GM23338 (cell line): ENCODE measurements around the gene CES1. TPM values are rescaled to one million over a fixed set of nuclear protein-coding genes. Genes with fewer than 3 reads are reported as not detected.

Experiments
- ATAC-seq: fragments of 200-7000 bp; cut with Tn5 transposase; 3 replicates; pipeline ENCODE4 v1.9.1; 2020
- DNase-seq: peaks from one replicate; pipeline ENCODE4 v3.0.0-alpha.2; 2015; ENCODE audit warnings: low spot score
- H2AFZ ChIP-seq: fragments of 200-600 bp; sonication (generic); 2 replicates; pipeline ENCODE4 v1.8.0; 2016; ENCODE audit warnings: antibody characterized with exemption, mild to moderate bottlenecking, moderate library complexity
- H3F3A ChIP-seq: fragments of 200-600 bp; sonication (generic); replicated peaks from 2 replicates; pipeline ENCODE4 v1.8.0; 2017; ENCODE audit warnings: antibody characterized with exemption, mixed run types, low read depth
- H3K27ac ChIP-seq: fragments of 200-600 bp; sonication (generic); 2 replicates; pipeline ENCODE4 v1.6.1; 2016; ENCODE audit warnings: low read depth
- H3K27me3 ChIP-seq: fragments of 200-600 bp; sonication (generic); 2 replicates; pipeline ENCODE4 v1.8.0; 2016; ENCODE audit warnings: mild to moderate bottlenecking, mixed run types, moderate library complexity; ENCODE audit not compliant: insufficient read depth
- H3K36me3 ChIP-seq: fragments of 200-600 bp; sonication (generic); 2 replicates; pipeline ENCODE4 v1.8.0; 2016; ENCODE audit warnings: mild to moderate bottlenecking; ENCODE audit not compliant: insufficient read depth
- H3K4me1 ChIP-seq: fragments of 200-600 bp; sonication (generic); 2 replicates; pipeline ENCODE4 v1.8.0; 2016; ENCODE audit warnings: mild to moderate bottlenecking, moderate library complexity; ENCODE audit not compliant: insufficient read depth
- H3K4me2 ChIP-seq: fragments of 200-600 bp; sonication (generic); 2 replicates; pipeline ENCODE4 v1.7.1; 2017; ENCODE audit warnings: mixed run types
- H3K4me3 ChIP-seq: fragments of 200-600 bp; sonication (generic); 2 replicates; pipeline ENCODE4 v1.6.1; 2016; ENCODE audit warnings: mixed run types
- H3K79me2 ChIP-seq: fragments of 200-600 bp; sonication (generic); replicated peaks from 2 replicates; pipeline ENCODE4 v1.8.0; 2017; ENCODE audit warnings: mild to moderate bottlenecking; ENCODE audit not compliant: insufficient read depth
- H3K9me2 ChIP-seq: fragments of 200-600 bp; sonication (generic); 2 replicates; pipeline ENCODE4 v1.8.0; 2017; ENCODE audit not compliant: insufficient read depth
- H4K20me1 ChIP-seq: fragments of 200-600 bp; sonication (generic); replicated peaks from 2 replicates; pipeline ENCODE4 v1.8.0; 2017; ENCODE audit warnings: mild to moderate bottlenecking; ENCODE audit not compliant: insufficient read depth
- H3K27ac Mint-ChIP-seq: 2 replicates; pipeline ENCODE4 v1.8.0; 2020; ENCODE audit warnings: inconsistent platforms, mild to moderate bottlenecking, moderate library complexity, mixed read lengths
- H3K27me3 Mint-ChIP-seq: 3 replicates; pipeline ENCODE4 v1.8.0; 2022; ENCODE audit warnings: low read depth, mild to moderate bottlenecking, moderate library complexity, mixed read lengths, inconsistent platforms; ENCODE audit not compliant: insufficient read depth, poor library complexity
- H3K36me3 Mint-ChIP-seq: 3 replicates; pipeline ENCODE4 v1.8.0; 2021; ENCODE audit warnings: low read depth, mild to moderate bottlenecking, inconsistent platforms, moderate library complexity, mixed read lengths
- H3K4me1 Mint-ChIP-seq: 3 replicates; pipeline ENCODE4 v1.8.0; 2020; ENCODE audit warnings: mild to moderate bottlenecking, inconsistent platforms, mixed read lengths
- H3K4me3 Mint-ChIP-seq: 3 replicates; pipeline ENCODE4 v1.8.0; 2021; ENCODE audit warnings: moderate library complexity, mild to moderate bottlenecking, inconsistent platforms, mixed read lengths
- H3K9me3 Mint-ChIP-seq: 3 replicates; pipeline ENCODE4 v1.8.0; 2020; ENCODE audit warnings: moderate library complexity, mild to moderate bottlenecking, inconsistent platforms, mixed read lengths
- CREB1 ChIP-seq: fragments of 250-450 bp; sonication (Bioruptor Pico); IDR thresholded peaks from 2 replicates; pipeline ENCODE4 v1.5.0; 2020; ENCODE audit warnings: low read depth, mild to moderate bottlenecking, moderate library complexity
- EZH2 ChIP-seq: fragments of 200-600 bp; sonication (generic); IDR thresholded peaks from one replicate; pipeline ENCODE4 v1.8.0; 2017; ENCODE audit warnings: antibody characterized with exemption, mild to moderate bottlenecking, low read depth; ENCODE audit not compliant: unreplicated experiment
- EZH2phosphoT487 ChIP-seq: fragments of 200-600 bp; sonication (generic); IDR thresholded peaks from one replicate; pipeline ENCODE4 v1.8.1; 2018; ENCODE audit warnings: antibody characterized with exemption; ENCODE audit not compliant: unreplicated experiment
- JUNB ChIP-seq: IDR thresholded peaks from one replicate; pipeline ENCODE4 v1.6.1; 2016; ENCODE audit warnings: antibody characterized with exemption; ENCODE audit not compliant: unreplicated experiment
- NANOG ChIP-seq: IDR thresholded peaks from 2 replicates; pipeline ENCODE4 v1.6.1; 2016; ENCODE audit warnings: antibody characterized with exemption, borderline replicate concordance
- POLR2AphosphoS5 ChIP-seq: IDR thresholded peaks from 2 replicates; pipeline ENCODE4 v1.6.1; 2016; ENCODE audit warnings: antibody characterized with exemption, low read depth
- STAT1 ChIP-seq: IDR thresholded peaks from one replicate; pipeline ENCODE4 v1.6.1; 2016; ENCODE audit warnings: antibody characterized with exemption; ENCODE audit not compliant: unreplicated experiment
- ZNF114 ChIP-seq: fragments of 250-450 bp; sonication (Bioruptor Pico); IDR thresholded peaks from 2 replicates; pipeline ENCODE4 v1.5.0; 2020; ENCODE audit warnings: mild to moderate bottlenecking, moderate library complexity
- ZNF331 ChIP-seq: fragments of 250-450 bp; sonication (Bioruptor Pico); IDR thresholded peaks from 2 replicates; pipeline ENCODE4 v1.5.0; 2020; ENCODE audit warnings: low read depth, mild to moderate bottlenecking, moderate library complexity
- polyA plus RNA-seq: library from polyadenylated mRNA; unstranded; fragments of >200 nt; fragmentation: Nextera tagmentation; extraction: Ambion mirVana; gene quantifications from 2 replicates; pipeline ENCODE4 v1.2.1, GENCODE V29; 2016
- total RNA-seq: library from RNA; depleted of rRNA; stranded (reverse); fragments of >200 nt; shearing (Covaris generic); gene quantifications from 2 replicates; pipeline ENCODE4 v1.2.3, GENCODE V29; 2014
- TF ChIP-seq, protein P1 (sequence below): IDR thresholded peaks from 2 replicates; pipeline ENCODE4 v1.6.1; 2016; ENCODE audit warnings: antibody characterized with exemption
- TF ChIP-seq, protein P2 (sequence below): fragments of 250-450 bp; sonication (Bioruptor Pico); IDR thresholded peaks from 2 replicates; pipeline ENCODE4 v1.5.0; 2020; ENCODE audit warnings: mild to moderate bottlenecking, moderate library complexity
- TF ChIP-seq, protein P3 (sequence below), 2 experiments: fragments of 200-600 bp in 1 of 2; sonication (generic) in 1 of 2; conservative IDR thresholded peaks; 2 replicates each; pipeline versions ENCODE4 v1.5.1 to v1.6.1; 2016 to 2017; ENCODE audit warnings: antibody characterized with exemption in 2 of 2, low read depth in 2 of 2, mild to moderate bottlenecking in 2 of 2, moderate library complexity in 1 of 2
- TF ChIP-seq, protein P4 (sequence below): IDR thresholded peaks from one replicate; pipeline ENCODE4 v1.6.1; 2018; ENCODE audit warnings: antibody characterized with exemption; ENCODE audit not compliant: unreplicated experiment

Gene CES1
- total and polyA plus RNA-seq, 2 experiments from 2014 or later: 1.5 TPM; not detected in 1

DNA sequence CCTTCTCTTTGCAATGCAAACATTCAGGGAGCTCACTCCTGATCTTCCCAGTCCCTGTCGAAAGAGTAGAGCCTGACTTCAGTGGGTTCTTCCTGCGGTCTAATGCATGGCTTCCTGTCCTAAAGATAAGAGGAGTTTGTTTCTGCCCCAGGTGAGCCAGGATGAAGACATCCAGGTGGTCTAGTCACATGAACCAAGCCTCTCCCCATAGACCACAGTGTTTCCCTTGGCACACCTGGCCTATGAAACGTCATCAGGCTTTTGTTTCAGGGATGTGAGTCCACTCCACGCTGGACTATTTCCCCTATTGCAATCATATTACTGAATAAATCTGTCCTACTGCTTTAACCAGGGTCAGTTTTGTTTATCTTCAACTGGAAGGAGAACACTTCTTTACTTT lies 21.1 kb downstream of the CES1 start:
- Mint-ChIP-seq H3K36me3 (no peaks in the 10 kb centered on the region), H3K27me3 (peaks cover 10% of the 10 kb centered on the region), H3K4me1 (peaks cover 19% of the 10 kb centered on the region), H3K4me3 (no peak overlapping the region), H3K9me3 (no peaks in the 10 kb centered on the region), H3K27ac (no peak overlapping the region)
- H3K4me1 ChIP-seq: peaks cover 10% of the 10 kb centered on the region
- H4K20me1 ChIP-seq: no peaks in the 10 kb centered on the region
- no peaks in the 10 kb centered on the region for H3K36me3 ChIP-seq
- no peak overlapping the region for H3K27ac ChIP-seq
- no peaks in the 10 kb centered on the region for H3K9me2 ChIP-seq
- TF ChIP-seq STAT1: no peak
- TF ChIP-seq, protein P1, sequence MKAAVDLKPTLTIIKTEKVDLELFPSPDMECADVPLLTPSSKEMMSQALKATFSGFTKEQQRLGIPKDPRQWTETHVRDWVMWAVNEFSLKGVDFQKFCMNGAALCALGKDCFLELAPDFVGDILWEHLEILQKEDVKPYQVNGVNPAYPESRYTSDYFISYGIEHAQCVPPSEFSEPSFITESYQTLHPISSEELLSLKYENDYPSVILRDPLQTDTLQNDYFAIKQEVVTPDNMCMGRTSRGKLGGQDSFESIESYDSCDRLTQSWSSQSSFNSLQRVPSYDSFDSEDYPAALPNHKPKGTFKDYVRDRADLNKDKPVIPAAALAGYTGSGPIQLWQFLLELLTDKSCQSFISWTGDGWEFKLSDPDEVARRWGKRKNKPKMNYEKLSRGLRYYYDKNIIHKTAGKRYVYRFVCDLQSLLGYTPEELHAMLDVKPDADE: no peak
- TF ChIP-seq, protein P2, sequence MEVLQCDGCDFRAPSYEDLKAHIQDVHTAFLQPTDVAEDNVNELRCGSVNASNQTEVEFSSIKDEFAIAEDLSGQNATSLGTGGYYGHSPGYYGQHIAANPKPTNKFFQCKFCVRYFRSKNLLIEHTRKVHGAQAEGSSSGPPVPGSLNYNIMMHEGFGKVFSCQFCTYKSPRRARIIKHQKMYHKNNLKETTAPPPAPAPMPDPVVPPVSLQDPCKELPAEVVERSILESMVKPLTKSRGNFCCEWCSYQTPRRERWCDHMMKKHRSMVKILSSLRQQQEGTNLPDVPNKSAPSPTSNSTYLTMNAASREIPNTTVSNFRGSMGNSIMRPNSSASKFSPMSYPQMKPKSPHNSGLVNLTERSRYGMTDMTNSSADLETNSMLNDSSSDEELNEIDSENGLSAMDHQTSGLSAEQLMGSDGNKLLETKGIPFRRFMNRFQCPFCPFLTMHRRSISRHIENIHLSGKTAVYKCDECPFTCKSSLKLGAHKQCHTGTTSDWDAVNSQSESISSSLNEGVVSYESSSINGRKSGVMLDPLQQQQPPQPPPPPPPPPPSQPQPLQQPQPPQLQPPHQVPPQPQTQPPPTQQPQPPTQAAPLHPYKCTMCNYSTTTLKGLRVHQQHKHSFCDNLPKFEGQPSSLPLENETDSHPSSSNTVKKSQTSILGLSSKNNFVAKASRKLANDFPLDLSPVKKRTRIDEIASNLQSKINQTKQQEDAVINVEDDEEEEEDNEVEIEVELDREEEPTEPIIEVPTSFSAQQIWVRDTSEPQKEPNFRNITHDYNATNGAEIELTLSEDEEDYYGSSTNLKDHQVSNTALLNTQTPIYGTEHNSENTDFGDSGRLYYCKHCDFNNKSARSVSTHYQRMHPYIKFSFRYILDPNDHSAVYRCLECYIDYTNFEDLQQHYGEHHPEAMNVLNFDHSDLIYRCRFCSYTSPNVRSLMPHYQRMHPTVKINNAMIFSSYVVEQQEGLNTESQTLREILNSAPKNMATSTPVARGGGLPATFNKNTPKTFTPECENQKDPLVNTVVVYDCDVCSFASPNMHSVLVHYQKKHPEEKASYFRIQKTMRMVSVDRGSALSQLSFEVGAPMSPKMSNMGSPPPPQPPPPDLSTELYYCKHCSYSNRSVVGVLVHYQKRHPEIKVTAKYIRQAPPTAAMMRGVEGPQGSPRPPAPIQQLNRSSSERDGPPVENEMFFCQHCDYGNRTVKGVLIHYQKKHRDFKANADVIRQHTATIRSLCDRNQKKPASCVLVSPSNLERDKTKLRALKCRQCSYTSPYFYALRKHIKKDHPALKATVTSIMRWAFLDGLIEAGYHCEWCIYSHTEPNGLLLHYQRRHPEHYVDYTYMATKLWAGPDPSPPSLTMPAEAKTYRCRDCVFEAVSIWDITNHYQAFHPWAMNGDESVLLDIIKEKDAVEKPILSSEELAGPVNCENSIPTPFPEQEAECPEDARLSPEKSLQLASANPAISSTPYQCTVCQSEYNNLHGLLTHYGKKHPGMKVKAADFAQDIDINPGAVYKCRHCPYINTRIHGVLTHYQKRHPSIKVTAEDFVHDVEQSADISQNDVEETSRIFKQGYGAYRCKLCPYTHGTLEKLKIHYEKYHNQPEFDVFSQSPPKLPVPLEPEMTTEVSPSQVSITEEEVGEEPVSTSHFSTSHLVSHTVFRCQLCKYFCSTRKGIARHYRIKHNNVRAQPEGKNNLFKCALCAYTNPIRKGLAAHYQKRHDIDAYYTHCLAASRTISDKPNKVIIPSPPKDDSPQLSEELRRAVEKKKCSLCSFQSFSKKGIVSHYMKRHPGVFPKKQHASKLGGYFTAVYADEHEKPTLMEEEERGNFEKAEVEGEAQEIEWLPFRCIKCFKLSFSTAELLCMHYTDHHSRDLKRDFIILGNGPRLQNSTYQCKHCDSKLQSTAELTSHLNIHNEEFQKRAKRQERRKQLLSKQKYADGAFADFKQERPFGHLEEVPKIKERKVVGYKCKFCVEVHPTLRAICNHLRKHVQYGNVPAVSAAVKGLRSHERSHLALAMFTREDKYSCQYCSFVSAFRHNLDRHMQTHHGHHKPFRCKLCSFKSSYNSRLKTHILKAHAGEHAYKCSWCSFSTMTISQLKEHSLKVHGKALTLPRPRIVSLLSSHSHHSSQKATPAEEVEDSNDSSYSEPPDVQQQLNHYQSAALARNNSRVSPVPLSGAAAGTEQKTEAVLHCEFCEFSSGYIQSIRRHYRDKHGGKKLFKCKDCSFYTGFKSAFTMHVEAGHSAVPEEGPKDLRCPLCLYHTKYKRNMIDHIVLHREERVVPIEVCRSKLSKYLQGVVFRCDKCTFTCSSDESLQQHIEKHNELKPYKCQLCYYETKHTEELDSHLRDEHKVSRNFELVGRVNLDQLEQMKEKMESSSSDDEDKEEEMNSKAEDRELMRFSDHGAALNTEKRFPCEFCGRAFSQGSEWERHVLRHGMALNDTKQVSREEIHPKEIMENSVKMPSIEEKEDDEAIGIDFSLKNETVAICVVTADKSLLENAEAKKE (CRISPR knock-in tag): no peak
- TF ChIP-seq, protein P3, sequence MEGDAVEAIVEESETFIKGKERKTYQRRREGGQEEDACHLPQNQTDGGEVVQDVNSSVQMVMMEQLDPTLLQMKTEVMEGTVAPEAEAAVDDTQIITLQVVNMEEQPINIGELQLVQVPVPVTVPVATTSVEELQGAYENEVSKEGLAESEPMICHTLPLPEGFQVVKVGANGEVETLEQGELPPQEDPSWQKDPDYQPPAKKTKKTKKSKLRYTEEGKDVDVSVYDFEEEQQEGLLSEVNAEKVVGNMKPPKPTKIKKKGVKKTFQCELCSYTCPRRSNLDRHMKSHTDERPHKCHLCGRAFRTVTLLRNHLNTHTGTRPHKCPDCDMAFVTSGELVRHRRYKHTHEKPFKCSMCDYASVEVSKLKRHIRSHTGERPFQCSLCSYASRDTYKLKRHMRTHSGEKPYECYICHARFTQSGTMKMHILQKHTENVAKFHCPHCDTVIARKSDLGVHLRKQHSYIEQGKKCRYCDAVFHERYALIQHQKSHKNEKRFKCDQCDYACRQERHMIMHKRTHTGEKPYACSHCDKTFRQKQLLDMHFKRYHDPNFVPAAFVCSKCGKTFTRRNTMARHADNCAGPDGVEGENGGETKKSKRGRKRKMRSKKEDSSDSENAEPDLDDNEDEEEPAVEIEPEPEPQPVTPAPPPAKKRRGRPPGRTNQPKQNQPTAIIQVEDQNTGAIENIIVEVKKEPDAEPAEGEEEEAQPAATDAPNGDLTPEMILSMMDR (conservative IDR thresholded peaks at IDR 0.05; ENCODE audit: low read depth in 2 of 2): no peak
- TF ChIP-seq ZNF114 (CRISPR knock-in tag): no peak
- TF ChIP-seq ZNF331: no peak
- TF ChIP-seq EZH2: no peak
- no peak for TF ChIP-seq EZH2phosphoT487
- TF ChIP-seq POLR2AphosphoS5: no peak
- TF ChIP-seq, protein P4, sequence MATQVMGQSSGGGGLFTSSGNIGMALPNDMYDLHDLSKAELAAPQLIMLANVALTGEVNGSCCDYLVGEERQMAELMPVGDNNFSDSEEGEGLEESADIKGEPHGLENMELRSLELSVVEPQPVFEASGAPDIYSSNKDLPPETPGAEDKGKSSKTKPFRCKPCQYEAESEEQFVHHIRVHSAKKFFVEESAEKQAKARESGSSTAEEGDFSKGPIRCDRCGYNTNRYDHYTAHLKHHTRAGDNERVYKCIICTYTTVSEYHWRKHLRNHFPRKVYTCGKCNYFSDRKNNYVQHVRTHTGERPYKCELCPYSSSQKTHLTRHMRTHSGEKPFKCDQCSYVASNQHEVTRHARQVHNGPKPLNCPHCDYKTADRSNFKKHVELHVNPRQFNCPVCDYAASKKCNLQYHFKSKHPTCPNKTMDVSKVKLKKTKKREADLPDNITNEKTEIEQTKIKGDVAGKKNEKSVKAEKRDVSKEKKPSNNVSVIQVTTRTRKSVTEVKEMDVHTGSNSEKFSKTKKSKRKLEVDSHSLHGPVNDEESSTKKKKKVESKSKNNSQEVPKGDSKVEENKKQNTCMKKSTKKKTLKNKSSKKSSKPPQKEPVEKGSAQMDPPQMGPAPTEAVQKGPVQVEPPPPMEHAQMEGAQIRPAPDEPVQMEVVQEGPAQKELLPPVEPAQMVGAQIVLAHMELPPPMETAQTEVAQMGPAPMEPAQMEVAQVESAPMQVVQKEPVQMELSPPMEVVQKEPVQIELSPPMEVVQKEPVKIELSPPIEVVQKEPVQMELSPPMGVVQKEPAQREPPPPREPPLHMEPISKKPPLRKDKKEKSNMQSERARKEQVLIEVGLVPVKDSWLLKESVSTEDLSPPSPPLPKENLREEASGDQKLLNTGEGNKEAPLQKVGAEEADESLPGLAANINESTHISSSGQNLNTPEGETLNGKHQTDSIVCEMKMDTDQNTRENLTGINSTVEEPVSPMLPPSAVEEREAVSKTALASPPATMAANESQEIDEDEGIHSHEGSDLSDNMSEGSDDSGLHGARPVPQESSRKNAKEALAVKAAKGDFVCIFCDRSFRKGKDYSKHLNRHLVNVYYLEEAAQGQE: no peak
- no peak for TF ChIP-seq NANOG
- no peak for TF ChIP-seq CREB1
- TF ChIP-seq JUNB: no peak
- H3K4me2 ChIP-seq: no peak overlapping the region
- no peak overlapping the region for H2AFZ ChIP-seq
- ATAC-seq (no peak), DNase-seq (no peak)
- H3K4me3 ChIP-seq: no peak overlapping the region
- no peaks in the 10 kb centered on the region for H3F3A ChIP-seq
- no peaks in the 10 kb centered on the region for H3K79me2 ChIP-seq
- H3K27me3 ChIP-seq: no peaks in the 10 kb centered on the region
